ENCODE data around the gene POMC.

DNA sequence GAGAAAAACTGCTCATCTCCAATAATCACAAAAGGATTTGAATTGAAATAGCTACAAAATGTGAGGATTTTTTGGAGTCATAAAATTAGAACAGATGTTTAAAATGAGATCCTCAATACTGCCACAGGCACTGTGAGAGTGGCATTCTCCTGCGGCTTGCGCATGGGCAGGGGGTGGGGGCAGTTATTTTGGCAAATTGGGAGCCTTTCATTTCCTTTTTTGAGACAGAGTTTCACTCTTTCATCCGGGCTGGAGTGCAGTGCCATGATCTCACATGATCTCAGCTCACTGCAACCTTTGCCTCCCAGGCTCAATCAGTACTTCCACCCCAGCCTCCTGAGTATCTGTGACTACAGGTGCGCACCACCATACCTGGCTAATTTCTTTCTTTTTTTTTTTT, 42.4 kb downstream of the POMC start:
- TF ChIP-seq, protein P1, sequence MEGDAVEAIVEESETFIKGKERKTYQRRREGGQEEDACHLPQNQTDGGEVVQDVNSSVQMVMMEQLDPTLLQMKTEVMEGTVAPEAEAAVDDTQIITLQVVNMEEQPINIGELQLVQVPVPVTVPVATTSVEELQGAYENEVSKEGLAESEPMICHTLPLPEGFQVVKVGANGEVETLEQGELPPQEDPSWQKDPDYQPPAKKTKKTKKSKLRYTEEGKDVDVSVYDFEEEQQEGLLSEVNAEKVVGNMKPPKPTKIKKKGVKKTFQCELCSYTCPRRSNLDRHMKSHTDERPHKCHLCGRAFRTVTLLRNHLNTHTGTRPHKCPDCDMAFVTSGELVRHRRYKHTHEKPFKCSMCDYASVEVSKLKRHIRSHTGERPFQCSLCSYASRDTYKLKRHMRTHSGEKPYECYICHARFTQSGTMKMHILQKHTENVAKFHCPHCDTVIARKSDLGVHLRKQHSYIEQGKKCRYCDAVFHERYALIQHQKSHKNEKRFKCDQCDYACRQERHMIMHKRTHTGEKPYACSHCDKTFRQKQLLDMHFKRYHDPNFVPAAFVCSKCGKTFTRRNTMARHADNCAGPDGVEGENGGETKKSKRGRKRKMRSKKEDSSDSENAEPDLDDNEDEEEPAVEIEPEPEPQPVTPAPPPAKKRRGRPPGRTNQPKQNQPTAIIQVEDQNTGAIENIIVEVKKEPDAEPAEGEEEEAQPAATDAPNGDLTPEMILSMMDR (IDR thresholded peaks at IDR 0.05) = no peak
- TF ChIP-seq POLR2AphosphoS5 (IDR thresholded peaks at IDR 0.05) (no peak), POLR2A (IDR thresholded peaks at IDR 0.05) (no peak)
